ENCODE measurements around the gene QTRT2.

GRCh38 chr3:114043205-114043604, 13.3 kb upstream of the QTRT2 start:
- no peak for TF ChIP-seq POLR2A (IDR thresholded peaks at IDR 0.05)
- TF ChIP-seq, protein P1, sequence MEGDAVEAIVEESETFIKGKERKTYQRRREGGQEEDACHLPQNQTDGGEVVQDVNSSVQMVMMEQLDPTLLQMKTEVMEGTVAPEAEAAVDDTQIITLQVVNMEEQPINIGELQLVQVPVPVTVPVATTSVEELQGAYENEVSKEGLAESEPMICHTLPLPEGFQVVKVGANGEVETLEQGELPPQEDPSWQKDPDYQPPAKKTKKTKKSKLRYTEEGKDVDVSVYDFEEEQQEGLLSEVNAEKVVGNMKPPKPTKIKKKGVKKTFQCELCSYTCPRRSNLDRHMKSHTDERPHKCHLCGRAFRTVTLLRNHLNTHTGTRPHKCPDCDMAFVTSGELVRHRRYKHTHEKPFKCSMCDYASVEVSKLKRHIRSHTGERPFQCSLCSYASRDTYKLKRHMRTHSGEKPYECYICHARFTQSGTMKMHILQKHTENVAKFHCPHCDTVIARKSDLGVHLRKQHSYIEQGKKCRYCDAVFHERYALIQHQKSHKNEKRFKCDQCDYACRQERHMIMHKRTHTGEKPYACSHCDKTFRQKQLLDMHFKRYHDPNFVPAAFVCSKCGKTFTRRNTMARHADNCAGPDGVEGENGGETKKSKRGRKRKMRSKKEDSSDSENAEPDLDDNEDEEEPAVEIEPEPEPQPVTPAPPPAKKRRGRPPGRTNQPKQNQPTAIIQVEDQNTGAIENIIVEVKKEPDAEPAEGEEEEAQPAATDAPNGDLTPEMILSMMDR (IDR thresholded peaks at IDR 0.05), result no peak

Data from lower leg skin (tissue), 3 donors.